Activated CD4-positive, alpha-beta T cell treated with anti-CD3 and anti-CD28 coated beads, Interleukin-2, amount 50 U/mL, for 24 hours (primary cell): ENCODE measurements around the gene IGFL3.

ENCODE experiments used
- DNase-seq, 2 donors: peaks; one replicate each; pipeline ENCODE4 v3.0.0-alpha.2; 2020; ENCODE audit warnings: low read depth in 1 of 2, low spot score in 1 of 2

Gene IGFL3

GRCh38 chr19:46076951-46077814 lies 47.3 kb downstream of the IGFL3 start:
- DNase-seq: peak in 1 of 2 donors; percentile 31

- DNase-seq: no peak
These were observed 48.2 kb downstream of the IGFL3 start for GRCh38 chr19:46076031-46076880.

- no peak for DNase-seq
These were observed 51.1 kb downstream of the IGFL3 start for GRCh38 chr19:46073268-46073922.
